Kidney (tissue), 14 donors: ENCODE data around the gene GTF2IRD1. TPM values are rescaled to one million over a fixed set of nuclear protein-coding genes. Genes with fewer than 3 reads are reported as not detected.

ENCODE experiments used
- DNase-seq, 5 donors: peaks; one replicate each; pipeline ENCODE4 v3.0.0-alpha.2; 2013 to 2020
- FAIRE-seq: peaks from 2 replicates; lab custom pipeline; 2012; peaks lifted over from hg19 to GRCh38; lab: Jason Lieb, UNC
- H3K27ac ChIP-seq, 2 donors: one replicate each; pipeline ENCODE4 v1.7.0; 2013; ENCODE audit warnings: low read depth in 2 of 2, low read length in 2 of 2, inconsistent platforms in 1 of 2
- H3K27me3 ChIP-seq: one replicate; pipeline ENCODE4 v1.7.1; 2013; ENCODE audit warnings: low read length, inconsistent platforms; ENCODE audit not compliant: control insufficient read depth, insufficient read depth
- H3K36me3 ChIP-seq, 3 donors: one replicate each; pipeline versions ENCODE4 v1.7.0 to v1.7.1; 2013; ENCODE audit warnings: low read length in 3 of 3, control low read depth in 1 of 3, inconsistent platforms in 1 of 3; ENCODE audit not compliant: insufficient read depth in 3 of 3, control insufficient read depth in 2 of 3
- H3K4me1 ChIP-seq, 3 donors: one replicate each; pipeline versions ENCODE4 v1.7.0 to v1.7.1; 2013; ENCODE audit warnings: low read length in 3 of 3, inconsistent platforms in 1 of 3, low read depth in 1 of 3; ENCODE audit not compliant: control insufficient read depth in 2 of 3, insufficient read depth in 2 of 3
- H3K4me3 ChIP-seq, 3 donors: one replicate each; pipeline versions ENCODE4 v1.7.0 to v1.8.1; 2013; ENCODE audit warnings: low read length in 3 of 3, control low read depth in 1 of 3, inconsistent platforms in 1 of 3
- H3K9ac ChIP-seq, 3 donors: one replicate each; pipeline versions ENCODE4 v1.7.0 to v1.7.1; 2013; ENCODE audit warnings: low read length in 3 of 3, control low read depth in 1 of 3, inconsistent platforms in 1 of 3
- H3K9me3 ChIP-seq, 3 donors: one replicate each; pipeline versions ENCODE4 v1.7.0 to v1.7.1; 2013; ENCODE audit warnings: low read length in 3 of 3, control low read depth in 1 of 3, inconsistent platforms in 1 of 3; ENCODE audit not compliant: control insufficient read depth in 2 of 3, insufficient read depth in 1 of 3
- intact Hi-C: fragments of 100-400 bp; cut with DNase I; formaldehyde crosslinking; loops from one replicate; pipeline ENCODE4 v1.11.1; 2022
- polyA plus RNA-seq: library from polyadenylated mRNA; stranded (reverse); fragments of 350-450 nt; fragmentation: Illumina TruSeq; extraction: RNeasy Lipid Tissue Mini Kit (QIAGEN cat#74804); gene quantifications from one replicate; pipeline ENCODE4 v1.2.3, GENCODE V29; 2014; ENCODE audit warnings: low read depth, low replicate concordance; ENCODE audit not compliant: insufficient read depth
- total RNA-seq: library from RNA; stranded (reverse); fragmentation: NEBNext Ultra II Directional; extraction: Animal tissue kit (Norgen Biotek cat#: 25700); gene quantifications from one replicate; pipeline ENCODE4 v1.2.1, GENCODE V29; 2021
- TF ChIP-seq, protein P1 (sequence below): IDR thresholded peaks from 3 replicates; pipeline ENCODE4 v1.5.1; 2012; ENCODE audit warnings: mild to moderate bottlenecking, moderate library complexity, borderline replicate concordance; ENCODE audit not compliant: insufficient read depth; ENCODE audit errors: extremely low read depth
- donor health status: control.
- donor health status: control.
- donor health status: control.
- donor health status: control.
- donor health status: control.
- donor health status: DM: yes; HTN: yes; CAD: no.
- donor health status: Normal renal cell carcinoma (clear cell type).

GTF2IRD1 gene
- total and polyA plus RNA-seq, 2 donors from 2014 or later = 28.2 to 35.8 TPM

DNA sequence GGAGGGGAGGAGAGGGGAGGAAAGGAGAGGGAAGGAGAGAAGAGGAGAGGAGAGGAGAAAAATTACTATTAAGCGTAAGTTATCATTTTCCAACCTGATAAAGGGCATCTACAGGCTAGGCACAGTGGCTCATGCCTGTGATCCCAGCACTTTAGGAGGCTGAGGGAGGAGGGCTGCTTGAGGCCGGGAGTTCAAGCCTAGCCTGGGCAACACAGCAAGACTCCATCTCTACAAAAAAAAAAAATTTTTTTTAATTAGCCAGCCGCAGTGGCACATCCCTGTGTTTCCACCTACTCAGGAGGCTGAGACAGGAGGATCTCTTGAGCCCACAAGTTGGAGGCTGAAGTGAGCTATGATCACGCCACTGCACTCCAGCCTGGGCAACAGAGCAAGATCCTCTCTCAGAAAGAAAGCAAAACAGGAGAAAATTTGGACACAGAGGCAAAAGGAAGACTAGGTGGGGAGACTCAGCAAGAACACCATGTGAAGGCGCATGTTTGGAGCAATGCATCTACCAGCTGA is 168.6 kb downstream of the GTF2IRD1 start:
- DNase-seq = no peak
- no peak for FAIRE-seq

DNA sequence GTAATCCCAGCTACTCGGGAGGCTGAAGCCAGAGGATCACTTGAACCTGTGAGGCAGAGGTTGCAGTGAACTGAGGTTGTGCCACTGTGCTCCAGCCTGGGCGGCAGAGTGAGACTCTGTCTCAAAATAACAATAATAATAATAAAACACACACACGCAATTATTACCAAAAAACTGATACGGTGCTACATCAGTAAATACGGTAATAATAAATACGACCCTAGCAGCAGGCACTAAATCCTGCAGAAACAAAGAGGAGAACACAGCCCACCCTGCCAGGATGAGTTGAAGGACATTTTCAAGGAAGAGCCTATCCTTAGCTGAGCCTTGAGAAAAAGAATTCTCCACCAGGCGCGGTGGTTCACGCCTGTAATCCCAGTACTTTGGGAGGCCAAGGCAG is 169.4 kb downstream of the GTF2IRD1 start:
- intact Hi-C loops = no loop called here
- DNase-seq (no peak), FAIRE-seq (no peak)
- H3K36me3 ChIP-seq = no peaks in the 10 kb centered on the region
- H3K9ac ChIP-seq = no peak overlapping the region
- no peaks in the 10 kb centered on the region for H3K4me1 ChIP-seq
- no peaks in the 10 kb centered on the region for H3K9me3 ChIP-seq
- TF ChIP-seq, protein P1, sequence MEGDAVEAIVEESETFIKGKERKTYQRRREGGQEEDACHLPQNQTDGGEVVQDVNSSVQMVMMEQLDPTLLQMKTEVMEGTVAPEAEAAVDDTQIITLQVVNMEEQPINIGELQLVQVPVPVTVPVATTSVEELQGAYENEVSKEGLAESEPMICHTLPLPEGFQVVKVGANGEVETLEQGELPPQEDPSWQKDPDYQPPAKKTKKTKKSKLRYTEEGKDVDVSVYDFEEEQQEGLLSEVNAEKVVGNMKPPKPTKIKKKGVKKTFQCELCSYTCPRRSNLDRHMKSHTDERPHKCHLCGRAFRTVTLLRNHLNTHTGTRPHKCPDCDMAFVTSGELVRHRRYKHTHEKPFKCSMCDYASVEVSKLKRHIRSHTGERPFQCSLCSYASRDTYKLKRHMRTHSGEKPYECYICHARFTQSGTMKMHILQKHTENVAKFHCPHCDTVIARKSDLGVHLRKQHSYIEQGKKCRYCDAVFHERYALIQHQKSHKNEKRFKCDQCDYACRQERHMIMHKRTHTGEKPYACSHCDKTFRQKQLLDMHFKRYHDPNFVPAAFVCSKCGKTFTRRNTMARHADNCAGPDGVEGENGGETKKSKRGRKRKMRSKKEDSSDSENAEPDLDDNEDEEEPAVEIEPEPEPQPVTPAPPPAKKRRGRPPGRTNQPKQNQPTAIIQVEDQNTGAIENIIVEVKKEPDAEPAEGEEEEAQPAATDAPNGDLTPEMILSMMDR = no peak
- H3K27me3 ChIP-seq = no peaks in the 10 kb centered on the region
- no peak overlapping the region for H3K4me3 ChIP-seq
- no peak overlapping the region for H3K27ac ChIP-seq

More for the DNA sequence above, 168.6 kb downstream of the GTF2IRD1 start:
- H3K9ac ChIP-seq = no peak overlapping the region
- TF ChIP-seq, protein P1 = no peak
- intact Hi-C loops = no loop called here
- no peaks in the 10 kb centered on the region for H3K27me3 ChIP-seq
- no peak overlapping the region for H3K27ac ChIP-seq
- H3K36me3 ChIP-seq = no peaks in the 10 kb centered on the region
- no peak overlapping the region for H3K4me3 ChIP-seq
- H3K4me1 ChIP-seq = no peaks in the 10 kb centered on the region
- H3K9me3 ChIP-seq = no peaks in the 10 kb centered on the region

DNA sequence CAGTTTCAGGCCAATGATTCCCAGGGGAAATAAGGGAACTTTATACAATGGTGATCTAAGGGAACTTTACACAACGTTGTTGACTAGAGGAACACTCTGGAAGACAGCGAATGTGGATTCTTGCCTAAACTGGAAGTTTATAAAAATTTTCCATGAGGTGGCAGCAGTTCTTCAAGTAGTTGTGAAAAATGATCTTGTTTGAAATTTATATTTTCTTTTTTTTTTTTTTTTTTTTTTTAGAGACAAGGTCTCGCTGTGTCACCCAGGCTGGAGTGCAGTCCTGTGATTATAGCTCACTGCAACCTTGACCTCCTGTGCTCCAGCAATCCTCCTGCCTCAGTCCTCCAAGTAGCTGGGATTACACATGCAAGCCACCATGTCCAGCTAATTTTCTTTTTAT is 171.7 kb downstream of the GTF2IRD1 start:
- H3K27ac ChIP-seq = no peak overlapping the region
- no peak overlapping the region for H3K9ac ChIP-seq
- H3K36me3 ChIP-seq = no peaks in the 10 kb centered on the region
- H3K9me3 ChIP-seq = no peaks in the 10 kb centered on the region
- no peaks in the 10 kb centered on the region for H3K27me3 ChIP-seq
- intact Hi-C loops = no loop called here
- TF ChIP-seq, protein P1 = peak; percentile 14
- no peak for FAIRE-seq
- H3K4me1 ChIP-seq = peaks cover 0 to 2% (median 0%) of the 10 kb centered on the region in 3 donors
- DNase-seq = peak in 1 of 5 donors; percentile 63
- no peak overlapping the region for H3K4me3 ChIP-seq
